Measurements from ENCODE around the gene GALNT10. TPM values are rescaled to one million over a fixed set of nuclear protein-coding genes. Genes with fewer than 3 reads are reported as not detected.

Gene GALNT10
- total and polyA plus RNA-seq, 2 of the 4 experiments (the other 2 are of a cell fraction) = 46.2 to 67.0 TPM

DNA sequence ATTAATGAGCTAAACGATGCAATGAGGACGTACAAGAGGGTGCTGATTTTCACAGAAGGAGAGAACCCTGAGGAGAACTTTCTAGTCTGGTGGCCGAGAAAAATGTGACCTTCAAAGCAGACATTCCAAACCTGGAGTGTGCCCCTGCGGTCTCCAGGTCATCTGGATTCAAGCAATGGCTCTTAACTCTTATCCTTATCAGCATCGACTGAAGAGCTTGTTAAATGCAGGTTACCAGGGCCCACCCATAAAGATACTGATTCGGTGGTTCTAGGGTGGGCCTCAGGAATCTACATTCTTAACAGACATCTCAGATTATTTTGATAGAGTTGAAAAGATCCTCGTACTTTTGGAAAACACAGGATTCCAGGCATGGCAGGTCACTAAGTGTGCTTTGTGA, 151.7 kb downstream of the GALNT10 start:
- whole genome bisulfite sequencing, 2 experiments (ENCODE audit: extremely low coverage in 2 of 2, insufficient read length in 1 of 2) = 100% methylated on average over 2 of the region's 7 CpGs; no CpG with 5 or more reads in 1 of the 2 experiments

More for the DNA sequence above, 151.7 kb downstream of the GALNT10 start:
- no TSS peak for BruUV-seq (replicated peaks)
- in situ Hi-C loops (cut with MboI; ENCODE audit: low sequenced_read_pairs) = no loop called here
- H3K4ac ChIP-seq (ENCODE audit: low read depth, low read length) = no peak overlapping the region
- H3K18ac ChIP-seq (ENCODE audit: low read depth, low read length) = no peak overlapping the region
- no peaks in the 10 kb centered on the region for H3K27me3 ChIP-seq (ENCODE audit: control insufficient read depth, insufficient read depth, low read length)
- peaks cover 13 to 14% of the 10 kb centered on the region in 2 experiments; a peak in 3 of 4 replicates for H3K79me1 ChIP-seq (ENCODE audit: low read depth in 1 of 2, low read length in 2 of 2)
- H3K4me3 ChIP-seq (ENCODE audit: insufficient read depth, low read depth, low read length) = no peak overlapping the region
- intact Hi-C loops (cut with micrococcal nuclease) = no loop called here
- no peak overlapping the region for H4K91ac ChIP-seq (ENCODE audit: insufficient read depth, low read depth, low read length)
- ATAC-seq (ENCODE audit: low read depth) = no peak
- no peak overlapping the region for H3K56ac ChIP-seq (ENCODE audit: extremely low read depth, insufficient read depth, low read length)
- CTCF ChIA-PET = no interaction called here
- no peak overlapping the region for H3K9ac ChIP-seq (ENCODE audit: low read depth, low read length)
- no peak overlapping the region for H2BK15ac ChIP-seq (ENCODE audit: low read depth, low read length)
- DNase-seq = no peak
- no peaks in the 10 kb centered on the region; the same call in 1 of the 2 replicates for H3K9me1 ChIP-seq (ENCODE audit: insufficient read depth, low read length)
- TF ChIP-seq, protein P1, sequence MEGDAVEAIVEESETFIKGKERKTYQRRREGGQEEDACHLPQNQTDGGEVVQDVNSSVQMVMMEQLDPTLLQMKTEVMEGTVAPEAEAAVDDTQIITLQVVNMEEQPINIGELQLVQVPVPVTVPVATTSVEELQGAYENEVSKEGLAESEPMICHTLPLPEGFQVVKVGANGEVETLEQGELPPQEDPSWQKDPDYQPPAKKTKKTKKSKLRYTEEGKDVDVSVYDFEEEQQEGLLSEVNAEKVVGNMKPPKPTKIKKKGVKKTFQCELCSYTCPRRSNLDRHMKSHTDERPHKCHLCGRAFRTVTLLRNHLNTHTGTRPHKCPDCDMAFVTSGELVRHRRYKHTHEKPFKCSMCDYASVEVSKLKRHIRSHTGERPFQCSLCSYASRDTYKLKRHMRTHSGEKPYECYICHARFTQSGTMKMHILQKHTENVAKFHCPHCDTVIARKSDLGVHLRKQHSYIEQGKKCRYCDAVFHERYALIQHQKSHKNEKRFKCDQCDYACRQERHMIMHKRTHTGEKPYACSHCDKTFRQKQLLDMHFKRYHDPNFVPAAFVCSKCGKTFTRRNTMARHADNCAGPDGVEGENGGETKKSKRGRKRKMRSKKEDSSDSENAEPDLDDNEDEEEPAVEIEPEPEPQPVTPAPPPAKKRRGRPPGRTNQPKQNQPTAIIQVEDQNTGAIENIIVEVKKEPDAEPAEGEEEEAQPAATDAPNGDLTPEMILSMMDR (conservative IDR thresholded peaks at IDR 0.05; ENCODE audit: low read depth, low read length) = no peak
- TF ChIP-seq BHLHE40 (IDR thresholded peaks at IDR 0.05; ENCODE audit: low read depth, low read length) = no peak
- no peak overlapping the region for H2AFZ ChIP-seq (replicated peaks; ENCODE audit: low read length, poor library complexity)
- H2BK20ac ChIP-seq (ENCODE audit: low read depth, low read length) = no peak overlapping the region
- POLR2A ChIA-PET (ENCODE audit: unreplicated experiment) = no interaction called here
- no peak overlapping the region for H4K8ac ChIP-seq (ENCODE audit: low read depth in 2 of 2, low read length in 2 of 2)
- no peak overlapping the region for H2BK5ac ChIP-seq (ENCODE audit: low read depth, low read length, poor library complexity, severe bottlenecking)
- H4K20me1 ChIP-seq (ENCODE audit: insufficient read depth, low read length) = no peaks in the 10 kb centered on the region
- no peak overlapping the region for H2AK9ac ChIP-seq (replicated peaks; ENCODE audit: low read depth, low read length, poor library complexity)
- H3K36me3 ChIP-seq (ENCODE audit: control insufficient read depth, insufficient read depth, low read length) = peaks cover 5% of the 10 kb centered on the region; the same call in 1 of the 2 replicates
- H3K4me1 ChIP-seq (ENCODE audit: control insufficient read depth, insufficient read depth, low read length) = no peaks in the 10 kb centered on the region
- no peak overlapping the region for H3K23ac ChIP-seq (ENCODE audit: low read depth, low read length)
- H2BK120ac ChIP-seq (ENCODE audit: low read depth, low read length) = no peak overlapping the region
- H3K9me3 ChIP-seq (ENCODE audit: control insufficient read depth, insufficient read depth, low read length) = no peaks in the 10 kb centered on the region
- no peak overlapping the region for H3K4me2 ChIP-seq (ENCODE audit: low read depth, low read length)
- H4K5ac ChIP-seq (ENCODE audit: low read depth, low read length) = no peak overlapping the region
- dilution Hi-C loops (cut with HindIII; ENCODE audit: low sequenced_read_pairs, unreplicated experiment) = no loop called here
- H3K14ac ChIP-seq (replicated peaks; ENCODE audit: low read depth, low read length) = no peak overlapping the region
- no peak overlapping the region for H3K27ac ChIP-seq (ENCODE audit: insufficient read depth, low read length)
- H2AK5ac ChIP-seq (ENCODE audit: low read depth, low read length) = no peak overlapping the region

All from IMR-90 (cell line).